ENCODE data around the gene SHLD2. TPM values are rescaled to one million over a fixed set of nuclear protein-coding genes. Genes with fewer than 3 reads are reported as not detected.
A peak's percentile ranks its signal among the peaks of the same experiment; 100 is the strongest.

SHLD2 gene
- total and polyA plus RNA-seq, 2 of the 4 experiments (the other 2 are of a cell fraction), result 10.6 to 19.9 TPM

DNA sequence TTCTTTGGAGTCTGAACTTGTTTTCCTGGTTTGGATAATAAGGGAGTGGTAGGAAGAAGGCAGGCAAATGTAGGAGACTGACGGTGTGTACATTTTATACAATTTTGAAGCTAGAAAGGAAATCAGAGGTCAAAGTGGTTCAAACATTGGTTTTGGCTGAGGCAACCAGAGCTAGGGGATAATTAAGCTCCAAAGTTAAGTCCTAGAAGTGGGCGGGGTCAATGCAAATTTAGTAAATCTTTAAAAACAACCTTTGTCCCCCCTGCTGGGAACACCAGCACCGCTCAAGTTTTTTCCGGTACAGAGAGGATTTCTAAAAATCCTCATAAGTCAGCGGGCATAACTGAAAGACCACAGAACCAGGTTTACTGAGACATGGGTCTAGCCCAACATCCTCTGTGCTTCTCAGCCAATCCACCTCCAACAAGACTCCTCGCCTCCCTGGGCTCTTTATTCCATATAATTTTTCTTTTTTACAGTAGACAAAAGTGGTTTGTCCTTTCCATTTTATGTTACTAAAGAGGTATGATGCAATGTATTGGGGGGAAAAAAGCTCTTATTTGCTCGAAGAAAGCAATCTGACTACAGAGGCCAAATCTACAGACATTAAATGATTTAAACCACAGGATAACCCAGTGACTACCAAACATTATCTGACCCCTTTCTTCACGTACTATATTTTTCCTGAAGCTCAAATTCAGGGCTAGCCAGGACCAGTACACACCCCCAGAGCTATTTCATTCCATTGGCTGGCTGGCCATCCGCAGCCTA lies 2.0 kb upstream of the SHLD2 start (continued):
- no peak for TF ChIP-seq NFE2L2 (IDR thresholded peaks at IDR 0.05; ENCODE audit: low read depth, low read length)
- TF ChIP-seq FOS (IDR thresholded peaks at IDR 0.05; ENCODE audit: low read depth, low read length), result no peak

- H4K20me1 ChIP-seq (ENCODE audit: insufficient read depth, low read length), result peaks cover 25% of the 10 kb centered on the region
- peaks cover 15 to 71% of the 10 kb centered on the region in 2 experiments for H3K79me1 ChIP-seq (ENCODE audit: low read depth in 1 of 2, low read length in 2 of 2)
- H2AK9ac ChIP-seq (replicated peaks; ENCODE audit: low read depth, low read length, poor library complexity), result peak overlapping the region; percentile 95
- peaks cover 5% of the 10 kb centered on the region for H3K36me3 ChIP-seq (ENCODE audit: control insufficient read depth, insufficient read depth, low read length)
- H2BK20ac ChIP-seq (ENCODE audit: low read depth, low read length), result no peak overlapping the region
- peaks cover 6% of the 10 kb centered on the region for H3K4me1 ChIP-seq (ENCODE audit: control insufficient read depth, insufficient read depth, low read length)
- ChIA-PET POLR2A (ENCODE audit: unreplicated experiment) (no interaction called here), CTCF (interaction anchor here (0.5 kb wide), 1 partner anchor 48 kb away, joined by 4 read pairs; no protein-coding TSS in a partner anchor)
- H4K8ac ChIP-seq (ENCODE audit: low read depth in 2 of 2, low read length in 2 of 2), result peak overlapping the region in 1 of 2 experiments; percentile 89; a peak in 1 of 4 replicates
- peak overlapping the region; percentile 92 for H3K9ac ChIP-seq (ENCODE audit: low read depth, low read length)
- no peak overlapping the region; the same call in 1 of the 2 replicates for H4K91ac ChIP-seq (ENCODE audit: insufficient read depth, low read depth, low read length)
- peak overlapping the region; percentile 89 for H3K27ac ChIP-seq (ENCODE audit: insufficient read depth, low read length)
- dilution Hi-C loops (cut with HindIII; ENCODE audit: low sequenced_read_pairs, unreplicated experiment) (no loop called here), in situ Hi-C loops (cut with MboI; ENCODE audit: low sequenced_read_pairs) (no loop called here), intact Hi-C loops (cut with micrococcal nuclease) (loop anchor here (1.0 to 2.0 kb wide), 3 partner anchors 10 to 155 kb away; partner anchors contain the start of gene ADIRF)
- peak overlapping the region; percentile 75; the same call in 1 of the 2 replicates for H3K23ac ChIP-seq (ENCODE audit: low read depth, low read length)
- H2BK5ac ChIP-seq (ENCODE audit: low read depth, low read length, poor library complexity, severe bottlenecking), result peak overlapping the region; percentile 90
- peak overlapping the region; percentile 97 for H2AFZ ChIP-seq (replicated peaks; ENCODE audit: low read length, poor library complexity)
- peak; percentile 19 for DNase-seq
- H2BK15ac ChIP-seq (ENCODE audit: low read depth, low read length), result no peak overlapping the region
- peaks cover 10% of the 10 kb centered on the region for H3K9me1 ChIP-seq (ENCODE audit: insufficient read depth, low read length)
- H3K9me3 ChIP-seq (ENCODE audit: control insufficient read depth, insufficient read depth, low read length), result no peaks in the 10 kb centered on the region
- BruUV-seq (replicated peaks), result no TSS peak
- no peak overlapping the region for H3K18ac ChIP-seq (ENCODE audit: low read depth, low read length)
- peak overlapping the region; percentile 21; the same call in 1 of the 2 replicates for H2AK5ac ChIP-seq (ENCODE audit: low read depth, low read length)
- peak; percentile 6 for ATAC-seq (ENCODE audit: low read depth)
- peak overlapping the region; percentile 14; the same call in 1 of the 2 replicates for H3K4ac ChIP-seq (ENCODE audit: low read depth, low read length)
- H3K14ac ChIP-seq (replicated peaks; ENCODE audit: low read depth, low read length), result peak overlapping the region; percentile 39
- H2BK120ac ChIP-seq (ENCODE audit: low read depth, low read length), result no peak overlapping the region
- 2% methylated on average over 10 of the region's 39 CpGs; no CpG with 5 or more reads in 1 of the 2 experiments for WGBS, 2 experiments (ENCODE audit: extremely low coverage in 2 of 2, insufficient read length in 1 of 2)
- TF ChIP-seq POLR2A (IDR thresholded peaks at IDR 0.05; ENCODE audit: low read depth, low read length) (peak; percentile 47), MAZ (IDR thresholded peaks at IDR 0.05; ENCODE audit: borderline replicate concordance, low read depth, low read length) (no peak), MAFK (IDR thresholded peaks at IDR 0.05; ENCODE audit: low read depth, low read length) (peak; percentile 61; the same call in 1 of the 2 replicates)
- H4K5ac ChIP-seq (ENCODE audit: low read depth, low read length), result no peak overlapping the region
- H3K4me3 ChIP-seq (ENCODE audit: insufficient read depth, low read depth, low read length), result peak overlapping the region; percentile 84
- H3K56ac ChIP-seq (ENCODE audit: extremely low read depth, insufficient read depth, low read length), result peak overlapping the region; percentile 22
- peak overlapping the region; percentile 92 for H3K4me2 ChIP-seq (ENCODE audit: low read depth, low read length)
- no peaks in the 10 kb centered on the region for H3K27me3 ChIP-seq (ENCODE audit: control insufficient read depth, insufficient read depth, low read length)
Measured at GRCh38 chr10:87093632-87094372, 1.2 kb upstream of the SHLD2 start.
